ENCODE data around the gene JHY.

Gene JHY

DNA sequence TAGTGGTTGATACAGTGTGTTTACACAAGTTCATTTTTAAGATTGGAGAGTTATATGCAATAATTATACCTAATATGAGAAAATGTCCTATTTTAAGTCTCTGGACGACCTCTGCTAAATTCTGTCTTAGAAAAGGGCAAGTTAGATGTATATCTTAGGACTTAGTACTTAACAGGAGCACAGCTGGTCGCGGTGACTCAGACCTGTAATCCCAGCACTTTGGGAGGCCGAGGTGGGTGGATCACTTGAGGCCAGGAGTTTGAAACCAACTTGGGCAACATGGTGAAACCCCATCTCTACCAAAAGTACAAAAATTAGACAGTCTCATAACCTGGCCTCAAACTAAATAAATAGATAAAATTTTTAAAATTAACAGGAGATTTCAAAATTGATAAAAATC, 71.9 kb downstream of the JHY start:
- no peak for DNase-seq (ENCODE audit: low spot score)

DNA sequence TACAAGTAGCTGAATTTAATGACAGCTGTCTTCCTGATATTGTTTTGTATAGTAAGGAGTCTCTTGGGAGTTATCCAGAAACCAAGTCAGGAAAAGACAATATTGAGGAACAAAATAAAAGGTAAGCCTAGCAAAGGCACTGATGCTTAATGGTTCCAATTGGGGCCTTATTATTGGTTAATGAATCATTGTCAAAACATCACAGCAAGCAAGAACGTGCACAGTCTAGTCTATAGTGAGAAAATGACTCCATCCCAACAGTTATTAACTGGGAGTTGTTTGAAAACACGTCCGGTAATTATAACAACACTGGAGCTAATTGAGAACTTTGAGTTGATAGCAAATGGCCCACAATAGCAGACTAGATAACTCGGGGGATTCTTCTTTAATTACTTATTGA, 81.4 kb downstream of the JHY start:
- DNase-seq (ENCODE audit: low spot score): no peak

- DNase-seq (ENCODE audit: low spot score): no peak
Measured at GRCh38 chr11:122976061-122976733, 93.6 kb downstream of the JHY start.

- DNase-seq (ENCODE audit: low spot score): no peak
Measured at GRCh38 chr11:122976734-122977469, 94.3 kb downstream of the JHY start.

- DNase-seq (ENCODE audit: low spot score): no peak
Measured at GRCh38 chr11:122977470-122978298, 95.1 kb downstream of the JHY start.

GRCh38 chr11:122978299-122978620, 95.7 kb downstream of the JHY start:
- no peak for DNase-seq (ENCODE audit: low spot score)

GRCh38 chr11:122979103-122979814, 96.7 kb downstream of the JHY start:
- DNase-seq (ENCODE audit: low spot score): no peak

DNA sequence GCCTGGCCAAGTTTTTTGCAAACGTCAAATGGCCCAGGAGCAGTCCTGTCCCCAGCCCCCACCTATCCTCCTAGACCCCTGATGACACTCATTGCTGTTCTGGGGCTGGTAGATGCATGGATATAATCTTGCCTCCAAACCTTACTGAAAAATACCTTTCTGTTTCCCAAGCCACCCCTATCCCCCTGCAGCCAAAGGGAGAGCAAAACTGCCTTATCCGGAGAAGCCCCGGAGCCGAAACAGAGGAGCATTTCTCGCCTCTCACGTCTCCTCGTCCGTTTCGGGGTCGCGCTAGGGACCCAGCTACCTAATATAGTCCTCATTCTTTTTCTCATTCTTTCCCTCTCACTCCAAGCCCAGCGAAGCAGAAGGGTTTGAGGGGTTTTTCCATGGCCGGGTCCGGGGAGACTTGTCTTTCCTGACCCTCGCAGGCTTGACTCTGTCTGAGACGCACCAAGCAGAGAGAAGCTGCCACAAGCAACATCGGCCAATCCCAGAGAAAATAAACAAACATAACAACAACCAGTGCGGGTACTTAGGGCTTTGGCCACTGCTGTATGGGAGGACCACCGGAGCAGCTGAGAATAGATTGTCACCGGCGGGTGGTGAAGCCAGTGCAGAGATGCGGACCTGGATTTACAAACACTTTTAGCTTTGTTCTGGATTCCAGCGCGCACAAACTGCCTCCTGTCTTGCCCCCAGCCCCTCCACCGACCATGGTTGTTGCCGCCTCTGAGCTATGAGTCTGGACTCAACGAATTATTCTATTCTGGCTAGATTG, 97.4 kb downstream of the JHY start:
- no peak for DNase-seq (ENCODE audit: low spot score)

DNA sequence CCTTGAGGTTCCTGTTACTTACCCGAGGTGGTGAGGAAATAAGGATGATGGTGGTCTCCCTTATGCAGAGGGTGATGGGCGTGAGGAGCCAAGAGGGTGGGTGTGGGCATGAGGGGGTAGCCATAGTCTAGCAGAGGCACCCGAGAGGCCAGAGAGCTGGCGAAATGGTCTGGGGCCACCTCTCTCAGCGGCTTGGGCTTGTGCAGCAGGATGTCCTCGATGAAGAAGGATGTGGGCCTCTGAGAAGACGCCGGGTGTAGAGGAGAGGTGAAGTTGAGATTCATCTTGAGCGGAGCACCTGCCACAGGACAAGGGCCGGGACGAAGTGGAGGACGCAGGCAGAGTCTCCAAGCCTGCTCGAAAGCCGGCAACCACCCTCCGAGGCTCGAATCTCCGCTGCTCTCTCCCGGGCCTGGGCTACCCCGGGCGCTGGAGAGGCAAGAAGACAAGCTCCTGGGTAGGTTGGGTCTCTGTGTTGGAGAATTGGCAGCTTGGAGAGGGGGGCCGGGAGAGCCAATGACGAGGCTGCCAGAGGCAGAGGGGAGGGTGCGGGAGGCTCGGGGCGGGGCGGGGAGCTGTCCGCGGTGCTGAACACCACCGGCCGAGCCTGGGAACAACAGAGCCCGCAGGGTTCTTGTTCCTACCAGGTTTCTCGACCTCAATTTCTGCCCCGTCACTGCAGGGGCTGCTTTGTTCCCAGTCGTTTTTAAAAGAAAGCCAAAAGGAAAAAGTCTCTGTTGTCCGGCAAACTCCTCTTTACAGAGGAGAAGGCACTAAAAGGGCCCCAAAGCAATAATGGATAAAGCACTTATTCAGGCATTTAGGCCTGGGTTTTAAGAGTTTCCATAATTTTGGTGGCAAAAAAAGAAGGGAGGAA, 99.1 kb downstream of the JHY start, which contains the start of gene BSX:
Gene BSX (minus strand): TSS at position 447 of the 877 bp plus-strand sequence. CDS start 163 bp downstream, at position 284.
- DNase-seq (ENCODE audit: low spot score): peak; percentile 57

DNA sequence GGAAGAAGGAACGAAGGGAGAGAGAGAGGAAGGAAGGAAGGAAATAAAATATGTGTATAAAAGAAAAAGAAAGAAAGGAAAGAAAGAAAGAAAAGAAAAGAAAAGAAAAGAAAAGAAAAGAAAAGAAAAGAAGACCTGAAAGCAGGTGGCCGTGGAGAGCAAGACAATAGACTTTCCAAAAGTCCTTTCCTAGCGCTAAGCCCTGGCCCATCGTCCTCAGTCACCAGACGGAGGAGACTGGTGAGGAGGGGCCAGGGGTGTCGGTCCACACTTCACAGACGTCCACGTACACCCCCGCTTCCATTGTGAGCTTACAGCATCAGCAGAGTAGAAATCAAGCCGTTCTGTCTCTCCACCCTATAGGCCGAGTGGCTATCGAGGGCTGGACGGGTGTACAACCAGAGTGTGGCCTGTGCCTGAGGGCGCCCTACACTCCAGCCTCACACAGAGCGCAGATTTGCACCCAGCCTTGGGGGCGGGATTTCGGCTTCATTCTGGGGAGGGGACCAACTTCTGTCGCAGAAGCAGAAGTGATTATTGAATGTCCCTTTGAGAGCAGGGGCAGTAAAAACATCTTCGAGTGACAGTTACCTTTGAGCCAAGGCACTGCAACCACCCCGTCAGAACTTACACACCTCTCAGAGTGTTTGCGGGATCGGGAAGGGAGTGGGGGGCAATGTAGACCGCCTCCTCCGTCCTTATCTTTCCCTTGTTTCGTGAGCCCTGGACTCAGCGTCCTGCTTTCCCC, 101.1 kb downstream of the JHY start:
- DNase-seq (ENCODE audit: low spot score): no peak

GRCh38 chr11:122984186-122985011, 101.8 kb downstream of the JHY start:
- DNase-seq (ENCODE audit: low spot score): no peak

DNA sequence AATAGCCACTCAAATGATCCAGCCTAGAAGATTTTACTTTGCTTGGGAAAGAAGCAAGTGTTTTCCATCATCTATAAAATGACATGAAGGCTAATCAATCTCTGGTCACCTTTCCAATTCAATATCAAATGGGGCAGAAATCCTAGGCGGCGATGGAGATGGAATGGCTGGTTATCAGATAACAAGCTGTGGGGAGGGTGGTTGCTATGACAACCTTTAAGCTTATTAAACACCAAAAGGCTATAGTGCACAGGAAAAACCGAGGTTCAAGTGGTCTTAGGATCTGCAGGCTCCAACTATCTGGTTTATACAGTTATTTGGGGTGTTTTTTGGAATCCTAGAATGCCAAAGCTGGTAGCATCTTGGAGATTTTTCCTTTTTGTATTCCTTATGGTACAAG, 113.0 kb downstream of the JHY start:
- DNase-seq (ENCODE audit: low spot score): no peak

DNA sequence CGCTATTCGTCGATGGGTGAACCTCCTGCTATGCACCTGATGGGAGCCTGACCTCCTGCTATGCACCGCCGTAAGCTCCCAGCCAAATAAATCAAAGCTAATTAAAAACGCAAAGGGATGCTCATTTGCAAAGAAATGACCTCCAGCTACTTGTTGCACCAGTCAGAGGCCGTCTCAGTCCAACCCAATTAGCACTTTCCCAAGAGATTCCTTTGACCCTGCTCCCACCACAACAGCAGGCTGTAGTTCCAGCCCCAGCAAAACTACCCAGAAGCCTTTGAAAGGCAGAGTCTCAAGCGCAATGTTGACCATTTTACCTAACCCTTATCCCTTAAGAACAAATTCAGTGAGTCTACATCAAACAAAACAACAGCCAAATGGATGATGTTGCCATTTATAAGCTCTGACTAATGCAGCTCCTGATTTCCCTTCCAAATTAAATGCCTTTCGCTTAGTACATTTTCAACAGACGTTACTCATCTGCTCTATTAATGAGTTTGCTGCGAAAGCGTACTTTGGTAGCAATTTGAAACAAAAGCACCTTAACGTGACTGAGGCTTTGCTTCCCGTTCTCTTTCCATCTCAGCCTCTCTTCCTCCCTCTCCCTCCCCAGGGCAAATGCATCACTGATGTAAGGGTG, 116.3 kb downstream of the JHY start:
- DNase-seq (ENCODE audit: low spot score): no peak

DNA sequence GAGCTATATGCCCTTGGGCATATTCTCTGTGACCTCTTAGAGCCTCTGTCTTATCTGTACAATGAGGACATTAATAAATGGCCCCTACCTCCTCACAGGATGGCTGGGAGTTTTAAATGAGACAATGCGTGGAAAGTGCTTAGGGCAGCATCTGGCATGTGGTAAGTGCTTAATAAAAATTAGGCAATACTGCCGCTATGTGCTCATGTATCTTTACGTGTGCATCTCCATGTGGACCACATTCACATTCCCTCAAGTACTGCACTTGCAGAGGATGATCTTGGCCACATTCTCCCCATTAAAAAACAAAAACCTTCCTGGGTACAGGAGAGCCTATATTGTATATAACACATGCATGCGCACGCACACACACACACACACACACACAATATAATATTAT, 118.2 kb downstream of the JHY start:
- no peak for DNase-seq (ENCODE audit: low spot score)

DNA sequence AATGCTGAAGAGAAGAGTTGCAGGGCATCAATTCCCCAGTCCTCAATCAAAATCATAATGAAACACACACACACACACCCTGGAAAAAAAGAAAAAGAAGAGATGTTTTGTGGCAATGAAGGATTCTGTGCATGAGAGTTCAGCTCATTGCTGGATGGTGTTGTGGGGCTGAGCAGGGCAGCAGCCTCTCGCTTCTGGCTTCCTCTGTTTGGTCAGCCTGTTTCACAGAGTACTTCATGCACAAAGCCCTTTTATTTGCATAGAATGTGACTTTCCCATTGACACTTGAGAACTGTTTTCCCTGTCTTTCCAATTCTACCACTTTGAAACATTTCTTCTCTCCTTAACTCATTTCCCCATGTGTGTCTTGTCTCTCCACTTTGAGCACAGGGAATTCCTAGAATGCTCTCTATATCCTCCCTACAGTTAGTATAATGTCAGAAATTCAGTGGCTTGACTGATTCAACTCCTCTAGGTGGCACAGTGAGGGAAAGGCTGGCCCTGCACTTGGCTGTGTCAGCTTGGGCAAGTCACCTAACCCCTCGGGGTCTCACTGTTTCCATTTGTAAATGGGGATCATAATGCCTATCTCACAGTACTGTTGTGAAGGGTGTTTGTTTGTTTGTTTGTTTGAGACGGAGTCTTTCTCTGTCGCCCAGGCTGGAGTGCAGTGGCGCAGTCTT, 124.4 kb downstream of the JHY start:
- DNase-seq (ENCODE audit: low spot score): no peak
